PFSK-1 (cell line): Measurements from ENCODE around the gene CMBL.

Source experiments
- FOXP2 ChIP-seq: optimal IDR thresholded peaks from 2 replicates; pipeline ENCODE3; 2011; ENCODE audit warnings: borderline replicate concordance, control low read depth, inconsistent platforms; ENCODE audit not compliant: insufficient read depth; ENCODE audit errors: extremely low read length, extremely low read depth
- POLR2AphosphoS5 ChIP-seq: IDR thresholded peaks from 2 replicates; pipeline ENCODE4 v1.6.1; 2012; ENCODE audit warnings: low read depth, mild to moderate bottlenecking, control low read depth, low read length, moderate library complexity
- SIN3A ChIP-seq: IDR thresholded peaks from 2 replicates; pipeline ENCODE4 v1.6.1; 2012; ENCODE audit warnings: mild to moderate bottlenecking, low read length, moderate library complexity, borderline replicate concordance; ENCODE audit not compliant: insufficient read depth
- TAF1 ChIP-seq: IDR thresholded peaks from 2 replicates; pipeline ENCODE4 v1.6.1; 2012; ENCODE audit warnings: low read length, control low read depth, borderline replicate concordance; ENCODE audit not compliant: insufficient read depth

DNA sequence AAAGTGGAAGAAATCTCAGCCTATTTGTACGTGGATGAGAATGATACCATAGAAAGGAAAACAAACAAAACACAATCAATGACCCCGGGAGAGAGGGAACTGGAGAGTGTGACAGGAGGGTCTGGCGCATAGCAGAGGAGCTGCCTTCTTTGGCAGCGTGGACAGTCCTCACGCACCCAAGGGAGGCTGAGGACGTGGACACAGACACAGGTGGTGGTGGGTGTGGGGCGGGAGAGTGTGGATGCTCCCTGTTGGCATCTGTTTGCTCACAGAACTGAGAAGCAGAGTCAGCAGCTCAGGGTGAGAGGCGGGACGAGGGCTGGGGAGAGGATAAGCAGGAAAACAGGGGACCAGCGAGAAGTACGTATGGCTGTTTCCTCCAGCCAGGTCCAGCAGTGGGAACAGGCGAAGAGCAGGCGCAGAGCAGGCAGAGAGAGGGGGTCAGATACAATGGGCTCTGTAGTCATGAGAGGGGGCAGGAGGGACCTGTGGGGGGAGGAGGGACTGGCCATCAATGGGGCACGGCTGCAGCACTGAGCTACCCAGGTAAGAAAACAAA, 10.0 kb downstream of the CMBL start:
- TF ChIP-seq FOXP2, result no peak
- no peak for TF ChIP-seq POLR2AphosphoS5
- no peak for TF ChIP-seq SIN3A
- TF ChIP-seq TAF1, result no peak
